Hindlimb muscle (tissue), 1 donor: ENCODE results near the gene BCL2L2. TPM values are rescaled to one million over a fixed set of nuclear protein-coding genes. Genes with fewer than 3 reads are reported as not detected.
"Not testable (repeated sequence)": the region's sequence is repeated elsewhere in the genome, so short reads cannot be mapped to it uniquely, and the experiment has no call there.

Source experiments
- DNase-seq: peaks from one replicate; pipeline ENCODE4 v3.0.0-alpha.2; 2013
- polyA plus RNA-seq: library from polyadenylated mRNA; unstranded; fragments of 120-200 nt; gene quantifications from one replicate; pipeline ENCODE4 v1.2.1, GENCODE V29; 2013; ENCODE audit not compliant: insufficient read length

BCL2L2 gene
- polyA plus RNA-seq, 1 donor, result 35.6 TPM

GRCh38 chr14:23324993-23325392 lies 18.4 kb downstream of the BCL2L2 start:
- DNase-seq, result no peak

- not testable (repeated sequence) for DNase-seq
Measured at GRCh38 chr14:23325746-23326145, 19.1 kb downstream of the BCL2L2 start.

- no peak for DNase-seq
Measured at GRCh38 chr14:23326491-23327332, 20.1 kb downstream of the BCL2L2 start.

GRCh38 chr14:23327947-23328744 lies 21.5 kb downstream of the BCL2L2 start:
- DNase-seq, result peak; percentile 77

- DNase-seq, result no peak
Measured at GRCh38 chr14:23335623-23336022, 29.0 kb downstream of the BCL2L2 start.

GRCh38 chr14:23339506-23340268 lies 33.1 kb downstream of the BCL2L2 start:
- no peak for DNase-seq

- DNase-seq, result no peak
Measured at GRCh38 chr14:23344481-23344880, 37.8 kb downstream of the BCL2L2 start.

GRCh38 chr14:23345987-23346692 lies 39.5 kb downstream of the BCL2L2 start:
- DNase-seq, result no peak

GRCh38 chr14:23346693-23347405 lies 40.2 kb downstream of the BCL2L2 start:
- no peak for DNase-seq

- no peak for DNase-seq
Measured at GRCh38 chr14:23347406-23348296, 41.0 kb downstream of the BCL2L2 start.

- DNase-seq, result no peak
Measured at GRCh38 chr14:23348297-23348655, 41.6 kb downstream of the BCL2L2 start.

- no peak for DNase-seq
Measured at GRCh38 chr14:23349156-23349845, 42.7 kb downstream of the BCL2L2 start.

- no peak for DNase-seq
Measured at GRCh38 chr14:23351681-23352505, 45.3 kb downstream of the BCL2L2 start.

GRCh38 chr14:23352506-23353432 lies 46.1 kb downstream of the BCL2L2 start, which contains the start of gene SLC22A17:
Gene SLC22A17 (minus strand): TSS chr14:23352887.
- peak; percentile 91 for DNase-seq

GRCh38 chr14:23353433-23353780 lies 46.8 kb downstream of the BCL2L2 start:
- no peak for DNase-seq

- DNase-seq, result no peak
Measured at GRCh38 chr14:23354990-23355389, 48.4 kb downstream of the BCL2L2 start.

- no peak for DNase-seq
Measured at GRCh38 chr14:23355871-23356435, 49.3 kb downstream of the BCL2L2 start.
